Embryonic facial prominence (tissue), 1 donor: Measurements from ENCODE around the gene RBM28.
"Not testable (repeated sequence)": the region's sequence is repeated elsewhere in the genome, so short reads cannot be mapped to it uniquely, and the experiment has no call there.

ENCODE experiments used
- DNase-seq: peaks from one replicate; pipeline ENCODE4 v3.0.0-alpha.2; 2016; ENCODE audit errors: extremely low spot score

RBM28 gene

DNA sequence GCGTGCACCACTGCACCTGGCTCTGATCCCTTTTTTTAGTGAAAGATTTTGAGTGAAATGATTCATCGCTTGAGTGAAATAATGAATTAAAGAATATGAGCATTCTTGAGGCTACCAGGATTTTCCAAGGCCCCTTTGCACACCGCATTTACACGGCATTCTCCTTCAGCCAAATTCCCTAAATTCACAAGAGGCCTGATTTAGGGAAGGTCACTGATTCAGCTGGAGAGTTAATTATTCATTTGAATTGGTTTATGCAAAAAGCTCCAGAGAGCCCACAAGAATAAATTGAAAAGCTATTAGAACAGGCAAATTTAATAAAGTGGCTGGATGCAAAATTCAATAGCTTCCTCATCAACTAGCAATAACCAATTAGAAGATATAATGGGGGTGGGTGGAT is 56.2 kb downstream of the RBM28 start:
- DNase-seq: no peak

DNA sequence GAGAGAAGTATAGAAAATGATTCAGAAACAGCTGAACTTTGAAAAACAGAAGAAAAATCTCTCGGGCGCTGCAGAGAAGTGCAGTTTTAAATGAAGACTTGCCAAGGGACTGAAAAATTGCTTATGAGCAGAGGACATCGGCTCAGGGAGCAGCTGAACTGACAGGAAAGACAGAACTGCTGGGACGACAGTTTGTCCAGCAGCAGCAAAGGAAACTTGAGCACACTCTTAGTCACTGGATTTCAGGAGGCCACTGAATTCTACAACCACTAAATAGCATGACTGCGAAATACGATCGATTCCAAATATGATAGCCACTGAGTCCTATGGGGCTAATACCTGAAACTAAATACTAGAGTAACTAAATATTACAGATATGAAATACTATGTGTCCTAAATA is 59.6 kb downstream of the RBM28 start:
- no peak for DNase-seq

DNA sequence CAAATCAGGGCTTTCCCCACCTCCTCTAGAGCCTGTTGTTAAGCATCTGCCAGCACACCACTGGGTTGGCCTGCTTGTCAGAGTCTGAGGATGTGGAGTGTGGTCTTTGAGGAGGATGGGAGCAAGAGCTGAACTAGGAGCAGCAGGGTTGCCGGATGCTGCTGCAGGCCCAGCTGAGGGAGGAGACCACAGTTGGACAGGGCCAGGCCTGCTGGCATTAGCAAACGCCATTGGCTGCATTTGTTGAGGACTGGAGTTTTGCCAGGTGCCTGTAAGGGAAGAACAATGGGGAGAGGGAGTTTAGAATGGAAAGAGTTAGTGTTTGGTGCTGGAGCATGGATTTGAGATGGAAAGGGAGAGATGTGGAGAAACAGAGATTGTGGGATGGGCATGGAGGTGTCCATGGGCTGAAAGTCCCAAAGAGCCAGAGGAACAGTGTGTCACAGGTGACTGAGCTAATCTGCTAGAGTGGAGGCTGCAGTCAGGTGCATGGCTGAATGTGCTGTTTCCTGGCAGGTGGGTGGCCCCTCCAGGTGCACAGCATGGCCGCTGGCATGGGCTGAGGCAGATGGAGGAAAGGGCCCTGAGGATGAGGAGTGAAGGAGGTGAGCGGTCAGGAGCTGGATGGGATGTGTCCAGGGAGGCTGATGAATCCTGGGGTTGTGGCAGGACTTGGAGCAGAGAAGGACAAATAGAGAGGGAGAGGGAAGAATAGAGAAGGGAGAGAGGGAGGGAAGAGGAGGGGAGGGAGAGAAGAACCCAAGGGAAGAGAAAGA is 61.9 kb downstream of the RBM28 start:
- no peak for DNase-seq

DNA sequence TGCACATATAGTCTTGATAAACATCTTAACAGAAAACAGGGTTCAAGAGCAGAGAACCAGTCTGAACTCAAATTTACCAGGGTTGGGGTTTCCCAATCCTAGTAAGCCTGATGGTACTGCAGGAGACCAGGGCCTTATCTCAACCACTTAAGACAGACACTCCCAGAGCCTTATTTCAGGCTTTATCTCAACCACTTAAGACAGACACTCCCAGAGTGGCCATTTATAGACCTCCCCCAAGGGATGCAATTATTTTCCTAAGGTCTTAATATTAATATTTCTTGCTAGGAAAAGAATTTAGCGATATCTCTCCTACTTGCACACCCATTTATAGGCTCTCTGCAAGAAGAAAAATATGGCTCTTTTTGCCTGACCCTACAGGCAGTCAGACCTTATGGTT is 63.3 kb downstream of the RBM28 start:
- DNase-seq: not testable (repeated sequence)

DNA sequence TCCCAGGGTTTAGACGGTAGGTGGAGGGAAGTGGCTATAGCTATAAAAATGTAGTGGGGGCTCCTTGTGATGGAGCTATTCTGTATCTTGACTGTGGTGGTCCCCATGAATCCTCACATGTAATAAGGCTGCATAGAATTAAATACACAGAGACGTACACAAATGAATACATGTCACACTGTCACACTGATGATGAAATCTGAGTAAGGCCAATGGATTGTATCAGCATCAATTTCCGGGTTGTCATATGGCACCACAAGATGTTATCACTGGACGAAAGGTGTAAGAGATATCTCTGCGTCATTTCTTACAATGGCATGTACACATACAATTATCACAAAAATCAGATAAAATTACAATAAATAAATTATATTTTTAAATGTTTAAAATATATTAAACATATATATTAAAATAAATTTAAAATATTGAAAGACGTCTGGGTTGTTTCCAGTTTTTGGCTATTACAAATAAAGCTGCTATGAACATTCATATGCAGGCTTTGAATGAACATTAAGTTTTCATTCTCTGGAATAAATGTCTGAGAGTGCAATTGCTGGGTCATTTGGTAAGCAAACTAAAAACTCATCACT is 64.5 kb downstream of the RBM28 start:
- no peak for DNase-seq

DNA sequence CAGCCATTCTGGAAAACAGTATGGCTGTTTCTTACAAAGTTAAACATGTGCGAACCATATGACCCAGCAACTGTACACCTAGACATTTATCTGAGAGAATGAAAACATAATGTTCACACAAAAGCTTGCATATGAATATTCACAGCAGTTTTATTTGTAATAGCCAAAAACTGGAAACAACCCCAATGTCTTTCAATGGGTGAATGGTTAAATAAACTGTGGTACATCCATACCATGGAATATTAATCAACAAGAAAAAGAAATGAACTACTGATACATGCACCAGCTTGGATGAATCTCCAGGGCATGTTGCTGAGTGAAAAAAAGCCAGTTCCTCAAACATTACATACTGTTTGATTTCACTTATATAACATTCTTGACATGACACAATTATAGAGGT is 65.3 kb downstream of the RBM28 start:
- DNase-seq: no peak

DNA sequence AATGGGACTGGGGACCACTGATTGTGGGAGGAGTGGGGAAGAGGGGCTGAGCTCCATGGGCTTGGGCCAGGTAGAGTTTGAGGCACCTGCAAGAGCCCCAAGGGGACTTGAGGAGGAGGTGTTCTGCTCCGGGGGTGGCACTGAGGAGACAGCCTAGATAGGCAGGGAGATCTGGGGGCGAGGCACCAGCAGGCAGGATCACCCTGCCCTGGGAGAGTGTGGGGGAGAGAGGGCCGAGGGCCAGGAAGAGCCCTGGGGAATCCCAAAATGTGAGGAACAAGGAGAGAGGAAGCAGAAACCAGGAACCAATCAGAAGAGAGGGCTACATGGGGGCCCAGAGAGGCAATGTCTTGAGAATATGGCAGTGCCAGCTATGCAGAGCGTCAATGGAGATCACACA is 68.0 kb downstream of the RBM28 start:
- DNase-seq: no peak

DNA sequence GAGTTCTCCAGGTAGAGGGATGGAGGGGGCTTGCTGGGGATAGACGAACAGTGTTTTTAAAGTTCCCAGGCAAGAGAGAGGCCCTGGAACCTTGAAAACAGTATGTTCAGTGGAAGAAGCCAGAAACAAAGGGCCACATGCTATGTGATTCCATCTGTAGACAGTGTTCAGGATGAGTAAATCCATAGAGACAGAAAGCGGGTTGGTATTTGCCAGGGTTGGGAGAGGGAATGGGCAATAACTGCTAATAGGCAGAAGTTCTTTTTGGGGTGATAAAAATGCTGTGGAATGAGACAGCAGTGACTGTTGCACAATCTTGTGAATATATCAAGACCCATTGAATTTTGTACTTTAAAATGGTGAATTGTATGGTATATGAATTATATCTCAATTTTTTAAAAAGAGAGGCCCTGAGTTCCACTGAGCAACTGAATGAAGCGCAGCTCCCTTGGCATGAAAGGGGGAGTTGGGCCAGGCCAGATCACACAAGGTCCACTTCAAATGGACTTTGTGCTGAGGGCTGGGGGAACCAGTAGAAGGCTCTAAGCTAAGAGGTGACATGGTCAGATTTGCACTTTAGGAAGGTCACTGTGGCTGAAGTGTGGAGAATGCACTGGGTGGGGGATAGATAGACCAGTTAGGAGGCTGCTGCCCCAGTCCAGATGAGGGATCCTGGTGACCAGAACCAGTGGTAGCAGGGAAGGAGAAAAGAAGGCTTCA is 68.7 kb downstream of the RBM28 start:
- no peak for DNase-seq

DNA sequence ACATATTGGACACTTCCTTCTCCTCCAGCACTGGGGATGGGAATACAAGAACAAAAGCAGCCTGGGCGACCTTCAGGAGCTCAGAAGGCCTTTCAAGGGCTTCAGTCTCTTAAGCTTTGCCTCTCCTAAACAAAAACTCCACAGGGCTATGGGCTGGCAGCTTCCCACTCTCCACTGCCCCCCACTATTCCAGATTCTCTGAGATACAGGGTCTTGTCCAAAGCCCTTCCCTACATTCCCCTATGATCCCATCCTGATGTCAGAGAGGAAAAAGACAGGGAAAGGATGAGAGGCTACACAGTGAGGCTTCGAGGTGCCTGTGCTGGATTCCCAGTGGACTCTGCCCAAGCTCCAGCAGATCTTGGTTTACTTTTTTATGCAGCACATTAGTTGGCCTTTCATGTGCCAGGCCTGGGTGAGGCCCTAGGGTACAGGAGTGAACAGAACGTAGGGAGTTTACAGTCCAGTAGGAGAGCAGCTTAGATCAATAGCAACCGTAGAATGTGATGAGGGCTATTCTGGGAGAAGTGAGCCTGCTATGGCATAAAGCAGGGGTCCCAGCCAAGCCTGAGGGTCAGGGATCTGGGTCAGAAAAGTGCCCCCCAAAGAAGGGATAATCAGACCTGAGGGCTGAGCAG is 69.3 kb downstream of the RBM28 start:
- DNase-seq: no peak

DNA sequence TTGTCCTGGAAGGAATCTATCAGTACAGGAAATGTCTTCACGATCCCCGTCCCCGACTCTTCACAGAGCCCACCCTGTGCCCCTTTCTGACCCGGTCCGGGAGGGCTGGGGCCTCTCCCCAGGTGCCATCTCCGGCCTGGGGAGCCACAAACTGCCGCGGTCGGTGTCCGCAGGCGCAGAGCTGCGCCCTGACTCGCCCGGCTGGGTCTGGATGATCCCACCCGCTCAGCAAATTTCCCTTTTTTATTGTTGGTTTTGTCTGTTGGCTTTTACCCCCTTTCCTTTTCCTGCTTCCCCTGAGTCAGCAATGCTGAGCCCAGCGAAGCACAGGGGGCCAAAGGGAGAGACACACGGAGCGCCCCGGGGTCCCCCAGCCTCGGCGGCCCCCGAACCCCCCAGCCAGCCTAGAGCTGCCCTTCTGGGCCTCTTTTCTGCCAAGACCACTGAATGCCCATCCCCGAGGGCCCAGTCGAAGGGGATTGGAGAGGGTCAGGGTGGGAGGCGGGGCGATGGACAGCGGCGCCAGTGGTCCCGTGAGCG is 71.7 kb downstream of the RBM28 start:
- no peak for DNase-seq

DNA sequence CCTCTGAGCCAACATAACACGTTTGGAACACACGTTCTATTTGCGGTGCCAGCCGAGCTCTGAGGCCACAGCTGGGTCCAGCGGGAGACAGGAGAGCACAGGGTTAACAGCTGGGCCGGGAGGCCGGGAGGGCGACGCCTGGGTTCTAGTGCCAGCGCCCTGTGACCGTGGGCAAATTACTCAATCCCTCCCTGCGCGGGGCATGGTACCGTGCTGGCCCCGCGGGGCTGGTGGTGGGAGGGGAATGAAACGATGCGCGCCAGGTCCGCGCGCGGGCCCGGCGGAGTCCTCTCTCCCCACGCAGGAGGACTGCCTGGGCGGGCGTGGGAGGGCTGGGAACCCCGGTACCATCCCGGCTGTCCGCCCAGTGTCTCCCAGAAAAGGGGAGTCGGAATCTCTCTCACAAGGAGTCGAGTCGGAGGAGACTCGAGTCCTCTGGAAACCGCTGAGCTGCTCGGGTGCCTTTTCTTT is 72.2 kb downstream of the RBM28 start:
- no peak for DNase-seq

DNA sequence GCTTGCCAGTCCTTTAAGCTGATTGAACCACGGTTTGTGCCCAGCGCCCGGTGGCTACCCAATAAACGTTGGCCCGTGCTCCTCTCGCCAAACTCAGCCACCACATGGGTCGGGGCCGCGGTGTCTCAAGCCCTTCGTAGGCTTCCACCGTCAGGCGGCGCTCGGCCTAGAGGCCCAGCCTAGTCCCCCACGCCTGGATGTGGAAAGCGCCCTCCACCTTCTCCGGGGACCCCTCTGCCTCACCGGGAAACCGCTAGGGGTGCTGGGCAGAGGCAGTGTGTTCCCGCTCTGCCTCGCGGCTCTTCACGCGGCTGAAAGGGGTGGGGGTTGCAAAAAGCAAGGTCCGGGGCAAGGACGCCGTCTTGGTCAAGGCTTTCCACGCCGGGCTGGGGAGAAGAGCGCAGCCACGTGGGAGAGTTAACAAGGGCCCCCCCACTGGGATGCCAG is 72.9 kb downstream of the RBM28 start:
- no peak for DNase-seq

DNA sequence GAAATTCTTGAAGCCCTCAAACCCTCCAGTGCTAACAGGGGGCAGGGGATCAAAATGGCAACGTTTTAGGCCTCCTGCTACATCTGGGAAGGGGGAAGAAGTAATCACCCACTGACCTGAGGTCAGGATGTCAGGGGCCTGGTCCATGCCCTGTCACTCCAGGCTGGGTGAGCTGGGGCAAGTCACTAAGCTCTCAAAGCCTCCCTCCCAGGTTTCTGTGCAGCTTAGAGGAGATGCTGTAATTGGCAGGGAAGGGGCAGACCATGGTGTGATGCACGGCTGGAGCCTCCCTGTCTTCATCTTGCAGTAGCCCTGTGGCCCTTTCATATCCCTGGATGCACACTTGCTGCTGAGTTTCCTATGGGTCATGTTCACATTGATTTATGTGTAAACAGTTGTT is 75.5 kb downstream of the RBM28 start:
- DNase-seq: no peak

DNA sequence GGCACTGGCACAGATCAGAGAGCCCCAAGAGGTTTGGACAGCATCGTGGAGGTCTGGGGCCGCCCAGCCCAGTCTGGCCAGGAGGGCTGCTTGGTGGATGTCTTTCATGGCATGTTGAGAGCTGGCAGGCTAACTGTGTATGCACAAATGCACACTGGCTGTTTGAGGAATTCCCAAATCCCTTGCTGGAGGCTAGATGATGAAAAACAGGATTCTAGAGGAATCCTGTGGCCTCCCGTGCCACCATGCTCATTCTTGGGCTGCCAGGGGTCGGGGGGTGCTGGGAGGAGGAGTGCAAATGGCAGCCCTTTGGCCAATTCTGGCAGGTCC is 76.1 kb downstream of the RBM28 start:
- no peak for DNase-seq

DNA sequence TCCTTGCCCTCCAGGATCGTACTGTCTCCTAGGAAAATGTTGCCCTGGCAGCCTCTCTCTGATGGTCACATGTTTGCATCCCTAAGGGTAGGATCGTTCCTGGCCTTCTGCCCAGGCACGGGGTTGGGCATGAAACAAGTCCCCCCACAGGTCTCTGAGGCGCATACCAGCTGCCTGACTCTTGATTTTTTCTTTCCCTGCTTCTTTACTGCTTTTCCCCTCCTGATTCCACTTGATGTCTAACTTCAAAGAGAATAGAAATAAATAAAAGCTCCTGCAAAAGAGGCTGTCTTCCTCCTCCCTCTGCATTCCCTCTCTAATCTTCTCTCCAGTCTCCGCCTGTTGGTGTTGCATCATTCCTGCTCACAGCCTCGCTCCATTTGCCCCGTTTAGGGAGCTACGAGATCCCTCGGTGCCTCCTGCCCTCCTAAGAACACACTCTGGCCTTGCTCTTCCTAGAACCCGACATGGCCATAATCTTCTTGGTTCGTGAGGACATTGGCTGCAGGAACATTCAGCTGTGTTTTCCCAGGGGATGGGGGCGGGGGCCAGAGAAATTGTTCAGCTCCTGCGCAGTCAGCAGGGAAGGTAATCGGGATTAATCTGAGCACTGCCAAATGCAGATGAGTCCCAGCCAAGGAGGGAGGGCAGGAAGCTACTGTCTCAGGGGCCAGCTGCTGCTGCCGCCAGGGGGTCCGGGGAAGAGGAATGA is 76.7 kb downstream of the RBM28 start:
- DNase-seq: peak; percentile 40

DNA sequence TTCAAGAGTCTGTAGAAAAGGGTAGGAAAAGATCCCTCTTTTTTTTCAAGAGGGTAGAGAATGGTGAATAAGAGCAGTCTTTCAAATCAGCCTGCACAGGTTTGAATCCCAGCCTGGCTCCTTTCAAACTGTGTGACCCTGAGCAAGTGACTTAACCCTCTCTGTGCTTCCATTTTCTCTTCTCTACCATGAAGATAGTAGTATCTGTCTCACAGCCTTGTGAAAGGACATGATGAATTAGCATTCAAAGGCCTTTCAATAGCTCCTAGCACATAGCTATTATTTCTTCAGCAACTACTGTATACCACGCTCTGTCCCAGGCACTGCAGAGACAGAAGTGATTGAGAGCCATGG is 77.2 kb downstream of the RBM28 start:
- DNase-seq: no peak

DNA sequence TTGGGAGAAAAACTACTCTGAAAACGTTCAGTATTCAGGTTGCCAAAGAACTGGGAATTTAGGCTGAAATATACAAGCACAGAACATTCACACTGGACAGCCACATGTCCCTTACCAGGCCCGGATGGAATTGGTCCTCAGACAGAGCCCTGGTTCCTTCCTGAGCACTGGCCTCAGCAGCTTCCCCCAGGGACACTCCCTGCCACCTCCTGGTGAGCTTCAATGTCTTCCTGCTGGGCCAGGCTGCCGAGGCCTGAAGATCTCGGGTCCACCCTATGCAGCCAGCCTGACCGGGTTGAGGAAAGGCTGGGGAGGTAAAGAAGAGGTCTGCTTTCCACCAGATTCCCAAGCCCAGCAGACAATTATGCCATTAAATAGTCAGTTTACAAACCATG is 77.8 kb downstream of the RBM28 start:
- no peak for DNase-seq

DNA sequence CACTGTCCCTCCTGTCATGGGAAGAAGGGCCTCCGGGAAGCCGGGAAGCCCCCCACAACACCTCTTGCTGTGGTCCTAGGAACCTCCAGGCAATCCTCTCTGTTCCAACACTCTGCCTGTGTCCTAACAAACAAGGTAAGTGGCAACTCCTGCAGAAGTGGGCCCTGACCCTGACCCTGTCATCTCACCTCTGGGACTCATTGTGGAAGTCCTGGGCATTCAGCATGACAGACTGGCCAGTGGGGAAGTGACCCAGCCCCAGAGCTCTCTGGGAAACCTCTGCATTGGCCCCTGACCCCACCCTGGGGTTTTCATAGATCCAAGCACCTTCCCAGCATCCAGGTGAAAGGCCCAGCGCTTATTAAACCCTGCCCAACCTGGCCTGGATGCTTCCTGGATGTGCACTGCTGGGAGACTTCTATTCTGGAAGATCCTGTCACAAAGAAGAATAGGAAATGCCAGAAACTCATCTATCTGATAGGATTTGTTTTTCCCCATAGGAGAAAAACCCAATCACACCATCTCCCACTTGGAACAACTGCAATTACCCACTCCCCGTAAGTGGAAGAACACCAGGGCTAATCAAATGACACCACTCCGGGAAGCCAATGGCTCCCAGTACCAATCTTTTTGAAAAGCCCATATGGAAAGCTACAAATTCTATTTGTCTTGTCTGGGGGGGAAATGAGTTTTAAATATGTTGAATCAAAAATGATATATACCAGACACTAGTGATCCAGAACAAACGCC is 78.4 kb downstream of the RBM28 start:
- no peak for DNase-seq

DNA sequence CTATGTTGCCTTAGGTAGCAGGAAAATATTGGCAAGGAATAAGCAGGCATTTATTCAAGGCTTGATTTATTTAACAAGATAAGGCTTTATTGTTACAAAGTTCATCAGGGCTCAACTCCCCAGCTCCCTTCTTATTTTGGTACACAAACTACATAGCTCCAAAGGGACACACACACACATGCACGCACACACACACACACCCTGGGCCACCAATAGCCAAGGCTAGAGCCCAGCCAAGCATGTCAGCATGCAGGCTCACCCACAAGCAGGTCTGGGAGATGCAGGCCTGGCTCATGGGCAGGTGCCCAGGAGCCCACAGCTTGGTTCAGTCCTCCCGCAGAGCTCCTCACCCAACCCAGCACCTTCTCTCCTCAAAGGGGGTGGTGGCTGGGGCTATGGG is 79.2 kb downstream of the RBM28 start:
- DNase-seq: no peak

DNA sequence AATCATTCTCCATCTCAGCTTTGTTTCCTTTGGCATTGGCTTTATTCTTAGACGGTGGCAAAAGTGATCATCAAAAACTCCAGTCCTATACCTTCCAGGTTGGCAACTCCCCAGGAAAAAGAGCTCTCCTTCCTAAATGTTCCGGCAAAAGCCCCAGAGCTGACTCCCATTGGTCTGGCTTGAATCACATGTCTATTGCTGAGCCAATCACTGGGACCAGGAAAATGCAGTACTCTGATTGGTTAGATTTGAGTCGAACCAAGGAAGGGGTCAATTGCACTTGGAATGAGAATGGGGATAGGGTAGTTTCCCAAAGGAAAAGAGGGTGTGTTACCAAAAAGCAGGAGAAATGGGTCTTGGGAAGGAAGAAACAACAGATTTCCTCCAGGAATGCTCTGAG is 80.3 kb downstream of the RBM28 start:
- no peak for DNase-seq
